Left lobe of liver (tissue), 2 donors: ENCODE data around the gene CENPE. TPM values are rescaled to one million over a fixed set of nuclear protein-coding genes. Genes with fewer than 3 reads are reported as not detected.

Experiments used
- ATAC-seq: fragments of 200-7000 bp; cut with Tn5 transposase; one replicate; pipeline ENCODE4 v1.9.1; 2020; ENCODE audit warnings: mild to moderate bottlenecking, moderate library complexity
- DNase-seq: peaks from one replicate; pipeline ENCODE4 v3.0.0-alpha.2; 2020; ENCODE audit warnings: low spot score
- total RNA-seq: library from RNA; stranded (reverse); gene quantifications from one replicate; pipeline ENCODE4 v1.2.1, GENCODE V29; 2021
- donor health status: DM: no; HTN: no; CAD: no; lungs with moderate emphysema.
- donor health status: DM: no; HTN: yes; CAD: no.

CENPE gene
- total RNA-seq, 1 donor from 2014 or later = 0.53 TPM

DNA sequence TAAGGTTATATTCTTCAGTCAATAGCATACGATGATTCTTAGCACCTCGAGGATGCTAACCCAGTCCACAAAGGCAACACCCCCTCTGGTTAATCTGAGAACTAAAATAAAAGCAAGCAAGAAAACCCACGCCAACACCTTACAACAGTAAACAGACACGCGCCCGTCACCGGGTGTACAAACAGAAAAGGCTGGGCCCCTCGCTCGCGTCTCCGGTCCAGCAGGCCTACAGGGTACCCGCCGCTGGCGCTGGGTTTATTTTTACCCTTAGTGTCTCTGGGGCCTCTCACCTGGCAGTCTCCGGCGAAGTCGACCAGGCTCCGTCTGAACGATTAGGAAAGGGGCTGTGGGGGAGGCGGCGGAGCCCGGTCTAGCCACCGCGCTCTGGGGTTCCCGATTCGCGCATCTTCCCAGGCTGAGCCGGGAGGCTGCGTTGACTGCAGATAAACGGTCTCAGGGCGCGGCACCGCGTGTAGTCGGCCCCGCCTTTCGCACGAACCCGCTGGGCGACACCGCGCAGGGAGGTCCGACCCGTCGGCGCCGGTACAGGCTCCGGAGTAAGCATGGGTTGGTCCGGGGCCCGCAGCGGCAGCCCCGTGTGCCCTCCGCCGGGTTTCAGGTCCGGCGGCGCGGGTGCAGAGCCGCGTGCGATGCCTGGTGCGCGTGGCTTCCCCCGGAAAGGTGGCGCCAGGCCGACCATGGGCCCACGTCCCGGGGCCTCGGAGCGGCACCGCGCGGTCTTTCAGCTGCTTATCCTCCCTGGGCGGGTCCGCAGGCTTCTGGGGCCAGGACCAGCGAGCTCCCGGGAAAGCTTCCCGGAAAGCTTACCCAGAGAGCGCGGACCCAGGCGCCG, 122.0 kb downstream of the CENPE start:
- ATAC-seq = peak; percentile 80
- DNase-seq = peak; percentile 78

DNA sequence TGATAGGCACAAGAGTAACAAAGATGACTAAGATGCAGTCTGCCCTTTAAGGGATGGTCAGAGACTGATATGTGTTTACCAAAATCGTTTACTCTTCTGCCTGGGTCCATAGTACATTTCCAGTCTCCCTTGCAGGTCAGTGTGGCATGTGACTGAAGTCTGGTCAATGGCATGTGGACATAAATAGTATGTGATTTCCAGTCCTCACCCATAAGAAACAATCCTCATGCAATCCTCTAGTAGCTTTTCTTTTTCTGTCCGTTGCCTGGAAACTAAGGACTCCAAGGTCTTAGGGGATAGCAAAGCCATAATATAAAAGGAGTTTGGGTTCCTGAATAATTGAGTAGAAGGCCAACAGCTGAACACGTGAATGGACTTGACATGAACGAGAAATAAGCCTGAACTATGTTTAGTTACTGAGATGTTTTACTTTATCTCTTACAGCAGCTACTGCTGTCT, 122.7 kb downstream of the CENPE start:
- ATAC-seq (peak; percentile 75), DNase-seq (peak; percentile 83)

DNA sequence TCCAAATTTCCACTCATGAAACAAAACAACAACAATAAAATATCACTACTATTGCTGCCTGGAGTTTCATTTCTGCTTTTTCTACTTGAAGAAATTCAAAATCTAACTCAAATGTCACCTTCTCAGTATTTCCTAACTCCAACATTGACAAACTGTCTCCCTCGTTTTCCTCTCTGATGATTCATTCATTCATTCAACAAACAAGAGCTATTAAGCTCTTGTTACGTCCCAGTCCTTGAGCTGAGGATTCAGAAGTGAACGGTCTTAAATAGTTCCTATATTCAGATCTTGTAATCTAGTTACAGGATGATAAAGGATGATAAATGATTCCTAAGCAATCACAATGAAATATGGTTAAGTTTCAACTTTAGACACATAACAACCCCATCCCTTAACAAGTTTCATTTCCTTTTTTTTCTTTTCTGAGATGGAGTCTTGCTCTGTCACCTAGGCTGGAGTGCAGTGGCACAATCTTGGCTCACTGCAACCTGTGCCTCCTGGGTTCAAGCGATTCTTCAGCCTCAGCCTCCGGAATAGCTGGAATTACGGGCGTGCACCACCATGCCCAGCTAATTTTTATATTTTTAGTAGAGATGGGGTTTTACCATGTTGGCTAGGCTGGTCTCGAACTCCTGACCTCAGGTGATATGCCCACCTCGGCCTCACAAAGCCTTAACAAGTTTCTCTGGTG, 123.3 kb downstream of the CENPE start:
- ATAC-seq (no peak), DNase-seq (no peak)

DNA sequence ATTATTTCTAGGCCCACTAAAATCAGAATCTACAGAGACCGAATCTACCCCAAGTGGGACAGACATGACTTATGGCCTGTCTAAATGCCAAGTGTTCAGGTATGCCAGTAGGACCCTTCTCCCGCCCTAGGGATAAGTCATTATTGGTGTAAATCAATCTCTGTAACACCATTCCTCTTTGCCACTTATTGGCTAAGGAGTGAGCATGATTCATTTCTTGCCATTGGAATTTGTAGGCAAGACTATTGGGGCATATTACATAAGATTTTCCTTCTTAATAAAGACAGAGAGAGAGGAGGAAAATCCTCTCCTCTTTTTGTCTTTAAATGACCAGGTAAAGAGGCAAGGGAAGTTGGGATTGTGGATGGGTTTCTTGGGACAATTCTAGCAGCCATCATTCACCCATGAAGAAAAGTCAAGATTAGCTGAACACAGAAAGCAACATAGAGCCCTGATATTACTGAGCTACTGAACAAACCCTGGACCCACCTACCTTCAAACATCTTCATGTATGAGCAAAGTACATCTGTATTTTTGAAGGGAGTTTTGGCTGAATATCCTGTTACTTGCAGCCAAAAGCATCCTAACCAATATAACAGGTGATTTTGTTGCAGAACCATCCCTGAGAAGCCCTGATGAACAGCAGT, 124.2 kb downstream of the CENPE start:
- DNase-seq (no peak), ATAC-seq (no peak)

DNA sequence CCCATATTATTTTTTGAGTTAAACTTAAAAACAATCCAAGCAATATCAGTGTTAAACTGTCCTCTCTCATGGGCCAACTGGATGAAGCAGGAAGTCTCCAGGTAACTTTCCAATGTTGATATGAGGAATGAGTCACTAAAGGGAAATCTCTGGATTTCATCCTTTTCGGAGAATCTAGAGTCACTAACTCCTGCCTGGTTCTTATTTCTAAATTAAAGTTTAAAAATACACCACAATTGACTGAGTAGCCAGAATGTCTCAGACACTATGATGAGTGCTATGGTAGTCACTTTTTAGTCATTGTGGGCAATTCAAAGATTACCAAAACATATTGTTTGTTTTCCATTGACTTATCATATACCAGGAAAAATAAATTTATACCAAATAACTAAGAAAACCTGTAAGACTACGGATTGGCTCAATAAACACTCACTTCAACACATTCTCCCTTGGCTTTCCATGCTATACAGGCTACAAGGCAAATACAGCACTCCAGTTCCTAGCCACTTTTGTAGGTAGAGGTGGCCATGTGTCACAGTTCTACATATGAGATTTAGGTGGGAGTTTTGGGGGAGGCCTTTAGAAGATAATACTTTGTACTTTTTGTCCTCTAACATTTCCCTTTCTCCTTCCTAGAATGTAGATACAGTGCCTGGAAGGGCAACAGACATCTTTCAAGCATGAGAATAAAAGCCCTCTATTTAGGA, 130.1 kb downstream of the CENPE start:
- ATAC-seq (no peak), DNase-seq (no peak)

DNA sequence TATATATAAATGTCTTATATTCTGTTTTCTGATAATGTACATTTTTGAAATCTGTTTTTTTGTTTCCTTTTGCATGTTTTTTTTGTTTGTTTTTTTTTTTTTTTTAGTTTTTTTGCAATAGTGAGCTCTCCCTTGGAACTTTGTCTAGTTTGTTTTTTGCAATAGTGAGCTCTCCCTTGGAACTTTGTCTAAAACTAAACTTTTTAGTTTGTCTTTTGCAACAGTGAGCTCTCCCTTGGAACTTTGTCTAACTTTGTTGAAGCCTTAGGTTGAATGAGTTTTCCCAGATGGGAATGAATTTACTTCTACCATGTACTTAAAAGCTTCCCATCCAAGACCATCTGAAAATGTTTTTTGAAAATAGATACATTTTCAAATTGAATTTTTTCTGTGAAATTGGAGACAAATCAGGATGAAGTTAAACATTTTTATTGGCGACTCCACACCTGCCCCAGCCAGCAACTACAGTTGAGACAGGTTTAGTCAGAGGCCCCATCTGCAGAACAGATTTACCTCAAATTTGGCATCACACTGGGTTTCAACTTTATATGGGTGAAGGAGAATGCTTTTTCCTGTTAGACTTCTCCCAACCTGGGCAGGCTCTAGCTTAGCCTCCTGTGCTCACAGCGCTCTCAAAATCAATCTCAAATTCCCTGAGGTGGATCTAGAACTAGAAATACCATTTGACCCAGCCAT, 137.5 kb downstream of the CENPE start:
- ATAC-seq (peak; percentile 91), DNase-seq (no peak)

Other genes with a start within 250 kb of the CENPE start
- 0.18 TPM for gene SLC9B1, start 178.6 kb downstream of the CENPE start, total RNA-seq
- 32.3 TPM for gene SLC9B2, start 121.6 kb downstream of the CENPE start, total RNA-seq
- gene BDH2, start 98.5 kb downstream of the CENPE start, total RNA-seq = 53.6 TPM